ENCODE results near the gene APBB2.

APBB2 gene

DNA sequence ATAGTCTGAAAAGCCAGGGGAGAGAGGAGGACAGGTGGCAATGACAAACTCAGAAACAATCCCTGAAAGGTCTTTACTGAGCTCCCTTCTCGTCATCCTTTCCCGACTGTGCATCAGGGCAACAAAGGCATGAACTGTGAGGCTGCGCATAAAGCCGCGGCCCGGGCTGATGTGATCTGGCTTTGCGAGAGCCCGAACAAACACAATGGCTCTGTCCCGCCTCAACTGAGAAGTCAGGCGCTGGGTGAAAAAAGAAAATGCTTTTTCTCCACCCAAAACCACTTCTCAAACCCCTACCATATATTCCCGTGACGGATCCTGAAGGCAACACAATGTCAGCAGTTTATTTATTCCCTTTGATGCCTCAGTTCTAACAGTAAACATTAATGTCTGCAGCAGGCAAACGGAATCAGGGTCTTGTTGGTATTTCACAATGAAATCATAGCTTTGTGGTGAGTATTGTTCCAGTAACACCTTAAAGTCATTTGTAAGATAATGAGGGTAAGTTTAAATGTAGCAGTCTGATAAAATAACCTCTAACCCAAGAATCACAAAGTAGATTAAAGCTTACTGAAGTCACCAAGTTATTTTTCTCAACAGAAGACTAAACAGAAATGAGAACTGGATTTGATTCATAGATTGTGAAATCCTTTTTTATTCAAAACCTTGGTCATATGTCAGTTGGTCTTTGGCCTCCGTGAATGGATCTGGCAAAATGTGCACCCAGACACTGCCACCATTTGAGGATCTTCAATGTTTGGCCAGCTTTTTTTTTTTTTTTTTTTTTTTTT lies 67.4 kb downstream of the APBB2 start:
- in situ Hi-C loops (cut with MboI; ENCODE audit: low sequenced_read_pairs, unreplicated experiment) = no loop called here
- no peak for DNase-seq (ENCODE audit: low spot score)
- TF ChIP-seq, protein P1, sequence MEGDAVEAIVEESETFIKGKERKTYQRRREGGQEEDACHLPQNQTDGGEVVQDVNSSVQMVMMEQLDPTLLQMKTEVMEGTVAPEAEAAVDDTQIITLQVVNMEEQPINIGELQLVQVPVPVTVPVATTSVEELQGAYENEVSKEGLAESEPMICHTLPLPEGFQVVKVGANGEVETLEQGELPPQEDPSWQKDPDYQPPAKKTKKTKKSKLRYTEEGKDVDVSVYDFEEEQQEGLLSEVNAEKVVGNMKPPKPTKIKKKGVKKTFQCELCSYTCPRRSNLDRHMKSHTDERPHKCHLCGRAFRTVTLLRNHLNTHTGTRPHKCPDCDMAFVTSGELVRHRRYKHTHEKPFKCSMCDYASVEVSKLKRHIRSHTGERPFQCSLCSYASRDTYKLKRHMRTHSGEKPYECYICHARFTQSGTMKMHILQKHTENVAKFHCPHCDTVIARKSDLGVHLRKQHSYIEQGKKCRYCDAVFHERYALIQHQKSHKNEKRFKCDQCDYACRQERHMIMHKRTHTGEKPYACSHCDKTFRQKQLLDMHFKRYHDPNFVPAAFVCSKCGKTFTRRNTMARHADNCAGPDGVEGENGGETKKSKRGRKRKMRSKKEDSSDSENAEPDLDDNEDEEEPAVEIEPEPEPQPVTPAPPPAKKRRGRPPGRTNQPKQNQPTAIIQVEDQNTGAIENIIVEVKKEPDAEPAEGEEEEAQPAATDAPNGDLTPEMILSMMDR (IDR thresholded peaks at IDR 0.05; ENCODE audit: borderline replicate concordance, control extremely low read depth, extremely low read depth, insufficient read depth, missing control alignments) = no peak

DNA sequence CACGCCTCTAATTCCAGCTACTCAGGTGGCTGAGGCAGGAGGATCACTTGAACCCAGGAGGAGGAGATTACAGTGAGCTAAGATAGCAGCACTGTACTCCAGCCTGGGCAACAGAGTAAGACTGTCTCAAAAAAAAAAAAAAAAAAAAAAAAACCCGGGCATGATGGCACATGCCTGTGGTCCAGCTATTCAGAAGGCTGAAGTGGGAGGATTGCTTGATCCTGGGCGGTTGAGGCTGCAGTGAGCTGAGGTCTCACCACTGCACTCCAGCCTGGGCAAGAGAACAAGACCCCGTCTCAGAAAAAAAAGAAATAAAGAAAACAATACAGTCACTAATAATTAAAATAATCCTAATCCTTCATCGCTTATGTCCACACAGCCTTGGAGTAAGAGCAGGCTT lies 68.1 kb downstream of the APBB2 start:
- DNase-seq (ENCODE audit: low spot score) = no peak
- in situ Hi-C loops (cut with MboI; ENCODE audit: low sequenced_read_pairs, unreplicated experiment) = no loop called here
- TF ChIP-seq, protein P1 (IDR thresholded peaks at IDR 0.05; ENCODE audit: borderline replicate concordance, control extremely low read depth, extremely low read depth, insufficient read depth, missing control alignments) = no peak

DNA sequence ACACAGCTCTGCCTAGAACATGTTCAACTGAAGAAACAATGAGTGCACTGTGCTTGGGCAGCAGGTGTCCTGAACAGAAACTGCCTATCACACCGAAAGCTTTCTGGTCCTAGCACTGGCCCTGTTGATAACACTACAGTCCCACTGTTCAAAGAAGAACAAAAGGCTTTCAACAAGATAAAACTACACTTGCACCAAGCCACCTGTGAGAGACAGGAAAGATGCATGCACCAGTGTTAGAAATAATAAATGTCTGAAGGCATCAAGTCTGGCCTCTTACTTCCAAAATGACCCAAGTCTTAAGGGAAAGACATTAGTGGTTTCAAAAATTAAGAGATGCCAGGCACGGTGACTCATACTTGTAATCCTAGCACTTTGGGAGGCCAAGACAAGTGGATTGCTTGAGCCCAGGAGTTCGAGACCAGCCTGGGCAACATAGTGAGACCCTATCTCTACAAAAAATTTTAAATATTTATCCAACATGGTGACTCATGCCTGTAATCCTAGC lies 68.7 kb downstream of the APBB2 start:
- in situ Hi-C loops (cut with MboI; ENCODE audit: low sequenced_read_pairs, unreplicated experiment) = no loop called here
- TF ChIP-seq, protein P1 (IDR thresholded peaks at IDR 0.05; ENCODE audit: borderline replicate concordance, control extremely low read depth, extremely low read depth, insufficient read depth, missing control alignments) = no peak
- DNase-seq (ENCODE audit: low spot score) = no peak

DNA sequence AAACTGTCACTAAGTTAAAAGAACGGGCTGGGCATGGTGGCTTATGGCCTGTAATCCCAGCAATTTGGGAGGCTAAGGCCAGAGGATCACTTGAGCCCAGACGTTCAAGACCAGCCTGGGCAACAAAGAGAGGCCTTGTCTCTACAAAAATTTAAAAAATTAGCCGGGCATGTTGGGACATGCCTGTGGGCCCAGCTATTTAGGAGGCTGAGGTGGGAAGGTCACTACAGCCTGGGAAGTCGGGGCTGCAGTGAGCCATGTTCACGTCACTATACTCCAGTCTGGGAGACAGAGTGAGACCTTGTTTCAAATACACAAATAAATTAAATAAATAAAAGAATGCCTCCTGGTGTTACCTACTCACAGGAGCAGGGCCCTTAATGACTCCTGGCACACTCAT lies 69.5 kb downstream of the APBB2 start:
- TF ChIP-seq, protein P1 (IDR thresholded peaks at IDR 0.05; ENCODE audit: borderline replicate concordance, control extremely low read depth, extremely low read depth, insufficient read depth, missing control alignments) = no peak
- in situ Hi-C loops (cut with MboI; ENCODE audit: low sequenced_read_pairs, unreplicated experiment) = no loop called here
- DNase-seq (ENCODE audit: low spot score) = no peak

DNA sequence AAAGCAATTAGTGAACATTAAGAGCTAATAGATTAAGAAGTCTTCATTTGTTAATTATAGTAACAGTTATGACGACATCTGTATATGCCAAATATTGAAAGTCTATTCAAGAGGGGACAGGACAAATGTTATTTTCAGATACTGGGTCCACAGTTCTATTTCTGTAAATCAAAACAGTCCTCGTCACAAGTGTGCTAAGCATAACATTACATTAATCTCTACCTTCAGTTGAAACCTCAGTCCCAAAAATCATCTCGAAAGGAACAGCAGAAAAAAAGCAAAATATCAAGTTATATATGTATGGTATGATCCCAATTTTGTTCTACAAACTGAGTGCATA lies 70.3 kb downstream of the APBB2 start:
- TF ChIP-seq, protein P1 (IDR thresholded peaks at IDR 0.05; ENCODE audit: borderline replicate concordance, control extremely low read depth, extremely low read depth, insufficient read depth, missing control alignments) = no peak
- in situ Hi-C loops (cut with MboI; ENCODE audit: low sequenced_read_pairs, unreplicated experiment) = no loop called here
- no peak for DNase-seq (ENCODE audit: low spot score)

DNA sequence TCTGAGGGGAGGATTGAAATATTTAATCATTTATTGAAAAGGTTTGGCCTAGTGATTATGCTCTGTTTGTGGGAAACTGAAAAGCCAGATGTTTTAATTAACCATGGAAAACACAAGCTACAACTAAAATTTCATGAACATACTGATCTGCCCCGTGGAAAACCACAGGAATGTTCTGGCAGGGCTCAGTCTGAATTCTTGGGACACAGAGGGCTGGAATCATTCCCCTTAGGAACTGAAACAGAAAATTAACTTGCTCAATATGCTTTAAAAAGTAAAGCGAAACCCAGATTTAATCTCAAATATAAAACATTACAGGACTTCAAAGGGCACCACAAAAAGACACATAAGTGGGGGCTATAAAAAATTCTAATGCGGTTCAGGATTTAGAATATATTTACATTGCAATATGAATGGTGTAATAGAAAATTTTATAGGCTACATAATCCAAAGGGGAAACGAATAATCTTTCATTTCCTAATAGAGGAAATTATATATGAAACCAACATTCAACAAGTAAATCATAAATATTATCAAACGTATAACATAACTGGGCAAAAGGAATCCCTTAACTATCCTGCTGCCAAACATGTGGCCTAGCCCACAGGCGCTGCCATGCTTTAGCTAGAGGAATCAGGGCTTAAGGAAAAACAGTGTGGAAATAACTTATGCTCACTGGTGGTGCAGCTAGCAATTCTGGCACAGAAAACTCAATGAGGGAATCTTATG lies 70.9 kb downstream of the APBB2 start:
- TF ChIP-seq, protein P1 (IDR thresholded peaks at IDR 0.05; ENCODE audit: borderline replicate concordance, control extremely low read depth, extremely low read depth, insufficient read depth, missing control alignments) = no peak
- no peak for DNase-seq (ENCODE audit: low spot score)
- in situ Hi-C loops (cut with MboI; ENCODE audit: low sequenced_read_pairs, unreplicated experiment) = no loop called here

All from GM13976 (cell line).